Measurements from ENCODE around the gene AGBL5.

DNA sequence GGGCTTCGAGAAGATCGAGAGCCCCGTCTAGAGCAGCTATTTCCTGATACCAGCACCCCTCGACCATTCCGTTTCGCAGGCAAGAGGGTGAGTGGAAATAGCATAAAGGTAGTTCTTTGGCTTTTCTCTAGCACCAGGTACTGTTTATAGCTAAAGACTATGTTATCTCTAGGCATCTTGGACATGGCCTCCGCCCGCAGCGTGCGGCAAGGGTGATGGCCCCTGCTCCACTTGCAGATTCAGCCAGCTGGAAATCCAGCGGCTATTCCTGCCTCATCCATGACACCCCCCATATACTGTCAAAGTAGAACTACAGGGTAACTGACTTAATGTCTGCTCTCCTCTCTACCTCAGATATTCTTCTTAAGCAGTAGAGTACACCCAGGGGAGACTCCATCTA, 3.3 kb downstream of the AGBL5 start:
- TF ChIP-seq, protein P1, sequence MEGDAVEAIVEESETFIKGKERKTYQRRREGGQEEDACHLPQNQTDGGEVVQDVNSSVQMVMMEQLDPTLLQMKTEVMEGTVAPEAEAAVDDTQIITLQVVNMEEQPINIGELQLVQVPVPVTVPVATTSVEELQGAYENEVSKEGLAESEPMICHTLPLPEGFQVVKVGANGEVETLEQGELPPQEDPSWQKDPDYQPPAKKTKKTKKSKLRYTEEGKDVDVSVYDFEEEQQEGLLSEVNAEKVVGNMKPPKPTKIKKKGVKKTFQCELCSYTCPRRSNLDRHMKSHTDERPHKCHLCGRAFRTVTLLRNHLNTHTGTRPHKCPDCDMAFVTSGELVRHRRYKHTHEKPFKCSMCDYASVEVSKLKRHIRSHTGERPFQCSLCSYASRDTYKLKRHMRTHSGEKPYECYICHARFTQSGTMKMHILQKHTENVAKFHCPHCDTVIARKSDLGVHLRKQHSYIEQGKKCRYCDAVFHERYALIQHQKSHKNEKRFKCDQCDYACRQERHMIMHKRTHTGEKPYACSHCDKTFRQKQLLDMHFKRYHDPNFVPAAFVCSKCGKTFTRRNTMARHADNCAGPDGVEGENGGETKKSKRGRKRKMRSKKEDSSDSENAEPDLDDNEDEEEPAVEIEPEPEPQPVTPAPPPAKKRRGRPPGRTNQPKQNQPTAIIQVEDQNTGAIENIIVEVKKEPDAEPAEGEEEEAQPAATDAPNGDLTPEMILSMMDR (IDR thresholded peaks at IDR 0.05; ENCODE audit: low read length), result no peak
- TF ChIP-seq EZH2 (optimal IDR thresholded peaks at IDR 0.05; ENCODE audit: low read depth, low read length) (no peak), EZH2phosphoT487 (IDR thresholded peaks at IDR 0.05; ENCODE audit: low read length) (no peak)

Measured in MM.1S (cell line).